DMS53 treated with DMSO at 0.1 percent for 48 hours (cell line): ENCODE measurements around the gene KDSR.

ENCODE experiments used
- DNase-seq: peaks from one replicate; lab custom pipeline; 2025; ENCODE audit not compliant: unreplicated experiment; lab: John Stamatoyannopoulos, UW

Gene KDSR

DNA sequence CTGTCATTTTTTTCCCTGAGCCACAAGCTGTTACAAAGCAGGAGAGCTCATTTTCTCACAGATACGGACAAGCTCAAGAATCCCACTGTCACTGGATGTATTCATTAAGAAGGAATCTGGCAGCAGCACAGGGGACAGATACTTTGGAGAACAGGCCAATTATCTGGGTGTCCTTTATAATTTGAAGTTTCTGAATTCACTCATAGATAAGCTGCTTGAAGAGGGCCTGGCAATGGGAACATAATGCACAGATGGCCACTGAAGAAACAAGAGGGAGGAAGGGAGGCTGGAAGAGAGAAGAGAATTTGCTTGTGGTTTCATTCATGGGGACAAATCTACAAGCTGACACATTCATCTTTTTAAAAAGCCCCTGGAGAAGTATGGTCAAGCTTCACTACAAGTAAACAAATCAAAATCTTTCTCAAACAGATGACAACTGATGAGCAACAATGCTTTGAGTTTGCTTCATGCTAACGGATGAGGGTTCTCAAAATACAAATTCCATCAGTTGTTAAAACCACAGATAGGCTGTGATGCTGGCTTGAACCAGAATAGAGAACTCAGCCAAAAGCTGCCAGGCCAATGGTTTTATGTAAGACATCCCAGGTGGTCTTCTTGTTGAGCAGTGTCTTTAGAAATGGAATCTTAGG lies 59.3 kb downstream of the KDSR start:
- DNase-seq = no peak

DNA sequence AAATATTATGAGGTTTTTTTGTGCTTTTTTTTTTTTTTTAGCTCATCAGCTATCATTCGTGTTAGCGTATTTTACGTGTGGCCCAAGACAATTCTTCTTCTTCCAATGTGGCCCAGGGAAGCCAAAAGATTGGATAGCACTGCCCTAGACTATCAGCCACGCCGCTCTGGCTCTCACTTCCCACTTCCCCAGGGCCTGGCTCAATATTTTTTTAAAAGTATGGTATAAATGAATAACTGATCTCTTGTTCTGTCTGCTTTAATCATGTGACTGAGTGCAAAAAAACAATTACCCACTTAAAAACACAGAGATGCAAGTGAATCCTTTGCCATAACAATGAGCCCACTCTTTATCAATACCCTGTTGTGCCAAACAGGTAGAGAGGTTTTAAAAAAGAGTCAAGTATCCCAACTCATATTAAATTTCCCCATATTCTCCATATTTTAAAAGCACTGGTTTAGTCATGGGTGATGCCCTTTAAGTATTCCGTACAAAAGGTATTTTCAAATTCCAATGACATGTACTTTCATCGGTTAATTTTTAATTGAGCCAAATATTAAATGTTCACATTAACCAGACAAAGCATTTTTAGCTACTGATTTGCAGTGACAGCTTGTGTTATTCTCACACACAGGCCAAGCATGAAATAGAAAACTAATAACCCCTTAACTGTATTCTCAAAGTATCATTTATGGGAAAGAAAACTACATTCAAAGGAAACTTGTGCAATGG lies 60.0 kb downstream of the KDSR start:
- DNase-seq = no peak

GRCh38 chr18:63306249-63306648 lies 60.8 kb downstream of the KDSR start:
- DNase-seq = no peak

GRCh38 chr18:63303547-63303946 lies 63.5 kb downstream of the KDSR start:
- DNase-seq = no peak

GRCh38 chr18:63302636-63303405 lies 64.2 kb downstream of the KDSR start:
- no peak for DNase-seq

DNA sequence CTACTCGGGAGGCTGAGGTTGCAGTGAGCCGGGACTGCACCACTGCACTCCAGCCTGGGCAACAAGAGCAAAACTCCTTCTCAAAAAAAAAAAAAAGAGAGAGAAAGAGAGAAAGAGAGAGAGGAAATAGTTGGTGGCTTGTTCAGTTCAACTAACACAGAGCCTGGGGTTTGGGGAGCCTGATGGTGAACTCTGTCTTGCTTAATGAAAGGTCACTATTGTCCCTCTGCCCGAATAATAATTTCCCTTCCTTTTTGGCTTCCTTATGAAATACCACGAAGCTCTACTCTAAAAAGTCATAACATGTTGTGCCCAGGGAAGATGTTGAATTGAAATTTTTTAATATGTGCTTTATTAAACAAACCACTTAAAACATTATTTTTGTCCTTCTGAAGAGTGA lies 64.8 kb downstream of the KDSR start:
- DNase-seq = no peak

DNA sequence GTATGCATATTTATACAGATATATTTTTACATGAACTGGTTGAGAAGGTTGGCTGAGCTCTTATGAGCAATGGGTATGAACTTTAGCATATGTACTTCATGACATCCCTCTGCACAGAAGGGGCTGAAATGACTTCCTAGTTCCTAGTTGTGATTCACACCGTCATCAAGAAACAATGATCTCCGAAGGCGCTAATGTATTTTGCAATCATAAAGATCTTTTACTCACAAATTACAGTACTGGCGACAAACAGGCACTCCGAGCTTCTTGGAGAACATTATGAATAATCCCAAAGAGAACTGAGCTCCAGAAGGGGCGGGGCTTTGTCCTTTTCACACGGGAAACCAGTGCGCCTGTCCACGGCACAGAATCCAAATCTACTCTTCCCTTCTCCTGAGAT lies 65.6 kb downstream of the KDSR start:
- DNase-seq = no peak

DNA sequence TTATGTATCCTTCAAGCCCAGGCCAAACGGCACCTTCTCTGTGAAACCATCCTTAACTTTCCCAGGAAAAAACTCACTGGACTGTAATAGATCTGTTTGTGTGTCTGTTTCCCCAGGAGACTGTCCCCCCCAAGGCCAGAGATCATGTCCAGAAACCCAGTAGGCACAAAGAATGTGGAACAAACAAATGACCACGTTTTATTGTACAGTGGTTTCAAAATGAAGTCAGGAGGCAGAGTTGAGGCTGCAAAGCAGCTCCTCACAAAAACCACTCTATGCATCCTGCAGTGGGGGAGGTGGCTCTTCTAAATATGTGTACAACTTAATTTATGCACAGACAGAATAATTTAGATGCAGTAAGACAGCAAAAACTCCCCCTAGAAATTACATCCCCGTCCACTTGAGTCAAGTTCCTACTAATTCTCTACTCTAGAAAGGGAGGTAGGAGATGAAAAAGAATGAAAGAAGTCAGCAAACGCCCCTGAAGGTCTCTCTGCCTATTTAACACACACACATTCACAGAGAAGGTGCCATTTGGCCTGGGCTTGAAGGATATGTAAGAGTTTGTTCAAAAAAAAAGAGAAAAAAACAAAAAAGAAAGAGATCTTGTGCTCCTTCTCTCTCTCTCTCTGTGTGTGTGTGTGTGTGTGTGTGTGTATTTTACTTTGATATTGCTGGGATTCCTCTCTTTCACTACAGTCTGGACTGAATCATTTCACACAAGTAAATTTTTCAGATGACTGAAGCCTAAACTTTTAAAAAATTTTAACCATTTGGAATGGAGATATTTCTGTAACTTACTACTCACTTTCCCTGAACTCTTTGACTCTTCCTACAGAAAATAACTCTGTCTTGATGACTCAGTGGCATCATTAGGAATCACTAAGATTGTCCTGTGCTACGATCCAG lies 66.9 kb downstream of the KDSR start:
- DNase-seq = no peak

GRCh38 chr18:63298400-63299365 lies 68.3 kb downstream of the KDSR start:
- no peak for DNase-seq

GRCh38 chr18:63297687-63298399 lies 69.2 kb downstream of the KDSR start:
- no peak for DNase-seq

DNA sequence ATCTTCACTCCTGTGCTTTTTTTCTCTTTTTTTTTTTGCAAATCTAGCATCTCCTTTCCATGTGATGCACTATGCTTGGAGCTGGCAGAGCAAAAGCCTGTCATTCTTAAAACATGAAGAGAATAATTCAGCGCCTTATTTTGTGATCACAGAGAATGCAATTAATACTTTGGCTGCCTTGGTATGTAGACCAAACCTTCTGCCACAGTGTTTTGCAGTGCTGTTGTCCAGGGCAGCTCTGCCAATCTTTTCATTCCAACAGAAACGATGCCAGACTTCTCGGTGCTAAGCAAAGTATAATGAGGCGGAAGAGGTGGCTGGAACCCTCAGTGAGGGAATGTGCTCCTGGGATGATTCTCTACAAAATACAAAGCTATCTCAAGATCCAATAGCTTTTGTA lies 73.1 kb downstream of the KDSR start:
- DNase-seq = no peak

GRCh38 chr18:63292831-63293683 lies 73.9 kb downstream of the KDSR start:
- DNase-seq = no peak

- no peak for DNase-seq
These were observed 75.7 kb downstream of the KDSR start for GRCh38 chr18:63291278-63291677.

DNA sequence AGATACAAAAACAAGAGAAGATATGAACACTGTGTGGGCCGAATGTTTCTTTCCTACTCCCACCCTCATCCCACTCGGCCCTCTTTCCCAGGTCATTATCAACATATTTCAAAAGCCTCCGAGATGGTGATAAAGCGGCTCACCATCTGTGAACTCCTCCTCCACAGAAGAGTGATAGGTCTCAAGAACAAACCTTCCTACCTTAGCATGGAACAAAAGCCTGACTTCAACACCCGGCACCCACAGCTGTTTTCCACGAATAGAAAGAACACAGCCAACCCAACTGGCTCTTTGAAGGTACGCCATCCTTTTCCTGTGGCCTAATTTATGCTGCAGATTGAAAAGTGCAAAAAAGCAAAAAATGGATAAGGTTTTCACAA lies 76.2 kb downstream of the KDSR start:
- DNase-seq = no peak

DNA sequence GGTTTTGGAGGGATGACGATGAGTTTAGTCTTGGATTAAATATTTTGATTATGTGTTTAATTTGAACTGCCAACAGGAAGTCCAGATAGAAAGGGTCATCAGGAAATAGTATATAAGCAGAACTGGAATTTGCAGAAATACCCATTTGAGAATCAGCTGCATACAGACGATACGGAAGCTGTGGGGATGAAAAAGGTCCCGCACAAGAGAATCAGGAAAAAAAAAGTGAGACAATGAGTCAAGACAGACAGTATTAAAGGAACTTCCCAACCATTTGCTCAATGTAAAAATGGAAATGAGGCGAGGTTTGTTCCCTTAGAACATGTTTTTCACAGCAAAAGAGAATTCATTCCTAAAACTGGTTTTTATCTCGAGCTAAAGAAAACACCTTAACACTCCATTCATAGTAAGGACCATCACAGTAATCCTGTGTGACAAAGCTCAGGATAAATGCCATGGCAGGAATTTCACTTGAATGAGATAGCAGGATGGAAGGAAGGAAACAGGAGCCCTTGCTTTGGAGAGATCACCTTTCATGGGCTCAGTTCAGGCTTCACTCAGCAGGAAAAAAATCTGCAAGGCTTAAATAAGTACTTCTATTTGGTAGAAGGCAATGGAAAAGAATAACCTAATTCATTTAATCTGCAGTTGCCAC lies 76.7 kb downstream of the KDSR start:
- DNase-seq = no peak

GRCh38 chr18:63288311-63288710 lies 78.7 kb downstream of the KDSR start:
- DNase-seq = no peak

GRCh38 chr18:63287691-63288220 lies 79.2 kb downstream of the KDSR start:
- no peak for DNase-seq

GRCh38 chr18:63286926-63287325 lies 80.1 kb downstream of the KDSR start:
- DNase-seq = no peak
